ENCODE data around the gene FNDC5. TPM values are rescaled to one million over a fixed set of nuclear protein-coding genes. Genes with fewer than 3 reads are reported as not detected.

The FNDC5 gene
- total and polyA plus RNA-seq, 2 experiments from 2014 or later = 1.0 to 1.7 TPM

GRCh38 chr1:32874860-32875752 lies 4.4 kb upstream of the FNDC5 start:
- peak overlapping the region; percentile 4; the same call in 1 of the 3 replicates for H3K4me3 Mint-ChIP-seq
- Histone ChIP-seq H3K27ac (ENCODE audit: low read depth) (no peak overlapping the region), H3K4me1 (ENCODE audit: insufficient read depth) (peaks cover 28% of the 10 kb centered on the region), H3F3A (replicated peaks; ENCODE audit: low read depth) (peaks cover 9% of the 10 kb centered on the region; the same call in 1 of the 2 replicates), H3K79me2 (replicated peaks; ENCODE audit: insufficient read depth) (no peaks in the 10 kb centered on the region), H3K9me2 (ENCODE audit: insufficient read depth) (no peaks in the 10 kb centered on the region), H4K20me1 (replicated peaks; ENCODE audit: insufficient read depth) (no peaks in the 10 kb centered on the region), H3K27me3 (ENCODE audit: insufficient read depth) (peaks cover 19% of the 10 kb centered on the region), H2AFZ (0 out of 2 replicates have a peak overlapping the region, but pooled peaks have one; percentile 23), H3K4me2 (peak overlapping the region; percentile 62; the same call in 1 of the 2 replicates), H3K36me3 (ENCODE audit: insufficient read depth) (no peaks in the 10 kb centered on the region), H3K4me3 (no peak overlapping the region)
- peaks cover 22% of the 10 kb centered on the region for H3K27me3 Mint-ChIP-seq (ENCODE audit: insufficient read depth, low read depth, poor library complexity)
- H3K9me3 Mint-ChIP-seq = no peaks in the 10 kb centered on the region
- no peak for DNase-seq (ENCODE audit: low spot score)
- no peaks in the 10 kb centered on the region for H3K36me3 Mint-ChIP-seq (ENCODE audit: low read depth)
- TF ChIP-seq ZNF331 (CRISPR knock-in tag; IDR thresholded peaks at IDR 0.05; ENCODE audit: low read depth) (no peak), ETS1 (IDR thresholded peaks at IDR 0.05) (no peak), EZH2 (IDR thresholded peaks at IDR 0.05; ENCODE audit: low read depth, unreplicated experiment) (no peak), STAT1 (IDR thresholded peaks at IDR 0.05; ENCODE audit: unreplicated experiment) (no peak), JUNB (IDR thresholded peaks at IDR 0.05; ENCODE audit: unreplicated experiment) (no peak), REST (IDR thresholded peaks at IDR 0.05; ENCODE audit: unreplicated experiment) (no peak), POLR2AphosphoS5 (IDR thresholded peaks at IDR 0.05; ENCODE audit: low read depth) (no peak), EZH2phosphoT487 (IDR thresholded peaks at IDR 0.05; ENCODE audit: unreplicated experiment) (no peak), ZNF114 (CRISPR knock-in tag; IDR thresholded peaks at IDR 0.05) (no peak), CREB1 (CRISPR knock-in tag; IDR thresholded peaks at IDR 0.05; ENCODE audit: low read depth) (no peak), ZNF462 (CRISPR knock-in tag; IDR thresholded peaks at IDR 0.05) (no peak), NANOG (IDR thresholded peaks at IDR 0.05; ENCODE audit: borderline replicate concordance) (no peak), CTCF (conservative IDR thresholded peaks at IDR 0.05; ENCODE audit: low read depth in 2 of 2) (no peak)
- peaks cover 44% of the 10 kb centered on the region for H3K4me1 Mint-ChIP-seq
- H3K27ac Mint-ChIP-seq = no peak overlapping the region
- no peak for ATAC-seq

Data from GM23338 (cell line).